Panc1 (cell line): ENCODE measurements around the gene MTR. TPM values are rescaled to one million over a fixed set of nuclear protein-coding genes. Genes with fewer than 3 reads are reported as not detected.

ENCODE experiments used
- ATAC-seq: fragments of 200-7000 bp; cut with Tn5 transposase; 2 replicates; pipeline ENCODE4 v1.9.1; 2020; ENCODE audit warnings: mild to moderate bottlenecking, moderate library complexity
- BruUV-seq: library from RNA; stranded (reverse); fragments of 400-500 nt; replicated peaks from 2 replicates; lab custom pipeline; 2021; lab: Mats Ljungman, UMichigan
- CTCF ChIA-PET: fragments of 300-600 bp; sonication (Branson Sonifier 250); formaldehyde crosslinking; loops from one replicate; lab custom pipeline; 2022; ENCODE audit warnings: antibody characterized with exemption; lab: Charles Lee
- POLR2A ChIA-PET: fragments of 300-600 bp; sonication (Branson Sonifier 250); formaldehyde crosslinking; loops from one replicate; lab custom pipeline; 2022; ENCODE audit warnings: antibody characterized with exemption; lab: Charles Lee
- DNase-seq: peaks from one replicate; pipeline ENCODE4 v3.0.0-alpha.2; 2010; ENCODE audit warnings: low read depth, low spot score
- H3K27ac ChIP-seq: 2 replicates; pipeline ENCODE4 v1.5.1; 2011; ENCODE audit warnings: mild to moderate bottlenecking, low read length, inconsistent platforms
- H3K27me3 ChIP-seq: fragments of 200-500 bp; sonication (Bioruptor generic); 2 replicates; pipeline ENCODE4 v1.6.0; 2014; ENCODE audit warnings: low read length, inconsistent platforms; ENCODE audit not compliant: control insufficient read depth, insufficient read depth
- H3K36me3 ChIP-seq: fragments of 200-500 bp; sonication (Bioruptor generic); 2 replicates; pipeline ENCODE4 v1.5.1; 2014; ENCODE audit warnings: inconsistent platforms, mild to moderate bottlenecking, low read length, moderate library complexity; ENCODE audit not compliant: control insufficient read depth, insufficient read depth
- H3K4me1 ChIP-seq: 2 replicates; pipeline ENCODE4 v1.5.1; 2011; ENCODE audit warnings: inconsistent platforms, mild to moderate bottlenecking, low read length, moderate library complexity; ENCODE audit not compliant: control insufficient read depth, insufficient read depth
- H3K4me3 ChIP-seq, 2 experiments: 2 replicates each; pipeline ENCODE4 v1.5.1; 2011 to 2012; ENCODE audit warnings: low read depth in 2 of 2, low read length in 2 of 2, mild to moderate bottlenecking in 2 of 2, inconsistent platforms in 1 of 2, moderate library complexity in 1 of 2
- H3K9me3 ChIP-seq: fragments of 200-500 bp; sonication (Bioruptor generic); 2 replicates; pipeline ENCODE4 v1.5.1; 2014; ENCODE audit warnings: low read depth, mild to moderate bottlenecking, inconsistent platforms, low read length, moderate library complexity; ENCODE audit not compliant: control insufficient read depth, insufficient read depth
- CTCF ChIP-seq: fragments of 450-650 bp; IDR thresholded peaks from 2 replicates; pipeline ENCODE4 v1.5.1; 2017; ENCODE audit warnings: mild to moderate bottlenecking
- POLR2AphosphoS5 ChIP-seq: IDR thresholded peaks from 2 replicates; pipeline ENCODE4 v1.6.1; 2012; ENCODE audit warnings: mild to moderate bottlenecking, low read depth, low read length, moderate library complexity
- REST ChIP-seq, 2 experiments: IDR thresholded peaks; 2 replicates each; pipeline ENCODE4 v1.6.1; 2011 to 2012; ENCODE audit warnings: low read depth in 2 of 2, control low read depth in 1 of 2, low read length in 1 of 2, mild to moderate bottlenecking in 1 of 2, moderate library complexity in 1 of 2; ENCODE audit not compliant: insufficient read depth in 1 of 2
- SIN3A ChIP-seq: IDR thresholded peaks from 2 replicates; pipeline ENCODE4 v1.6.1; 2012; ENCODE audit warnings: low read depth, mild to moderate bottlenecking, low read length, moderate library complexity, borderline replicate concordance; ENCODE audit not compliant: insufficient read depth
- TCF7L2 ChIP-seq: IDR thresholded peaks from 2 replicates; pipeline ENCODE4 v1.6.1; 2011; ENCODE audit warnings: mild to moderate bottlenecking, low read depth, low read length, inconsistent platforms
- in situ Hi-C: cut with HindIII; loops from 2 replicates; pipeline ENCODE4 v1.10.0; 2016; ENCODE audit warnings: low sequenced_read_pairs, low pct_unique_long_range_greater_than_20kb
- intact Hi-C: fragments of 100-400 bp; cut with micrococcal nuclease; formaldehyde crosslinking; loops from one replicate; pipeline ENCODE4 v1.10.0; 2022; ENCODE audit not compliant: unreplicated experiment
- total RNA-seq: library from RNA; stranded (reverse); gene quantifications from one replicate; pipeline ENCODE4 v1.2.1, GENCODE V29; 2021; ENCODE audit not compliant: unreplicated experiment

The MTR gene
- total RNA-seq, 1 experiment from 2014 or later, result 33.7 TPM

GRCh38 chr1:236886199-236886598 is 91.1 kb downstream of the MTR start:
- CTCF ChIA-PET, result no interaction called here
- Histone ChIP-seq H3K27me3 (no peaks in the 10 kb centered on the region), H3K27ac (no peak overlapping the region), H3K4me1 (no peaks in the 10 kb centered on the region), H3K4me3 (no peak overlapping the region), H3K9me3 (no peaks in the 10 kb centered on the region), H3K36me3 (no peaks in the 10 kb centered on the region; the same call in 1 of the 2 replicates)
- ATAC-seq (no peak), DNase-seq (no peak)
- no TSS peak for BruUV-seq
- TF ChIP-seq CTCF (no peak), SIN3A (no peak), REST (IDR thresholded peaks at IDR 0.05; ENCODE audit: insufficient read depth in 1 of 2, low read depth in 2 of 2, low read length in 1 of 2) (no peak), TCF7L2 (no peak), POLR2AphosphoS5 (no peak)
- POLR2A ChIA-PET, result no interaction called here
- in situ Hi-C loops, result no loop called here
- intact Hi-C loops, result no loop called here

GRCh38 chr1:236887081-236887480 is 92.0 kb downstream of the MTR start:
- H3K36me3 ChIP-seq, result no peaks in the 10 kb centered on the region; the same call in 1 of the 2 replicates
- in situ Hi-C loops, result no loop called here
- intact Hi-C loops, result no loop called here
- ATAC-seq, result no peak
- no peak overlapping the region for H3K27ac ChIP-seq
- no peaks in the 10 kb centered on the region for H3K27me3 ChIP-seq
- no peaks in the 10 kb centered on the region for H3K9me3 ChIP-seq
- TF ChIP-seq CTCF (no peak), SIN3A (no peak), POLR2AphosphoS5 (no peak), TCF7L2 (no peak), REST (IDR thresholded peaks at IDR 0.05; ENCODE audit: insufficient read depth in 1 of 2, low read depth in 2 of 2, low read length in 1 of 2) (no peak)
- POLR2A ChIA-PET, result no interaction called here
- DNase-seq, result no peak
- no peak overlapping the region for H3K4me3 ChIP-seq
- CTCF ChIA-PET, result no interaction called here
- no TSS peak for BruUV-seq
- no peaks in the 10 kb centered on the region for H3K4me1 ChIP-seq
